K562 (cell line): ENCODE measurements around the gene RBKS. TPM values are rescaled to one million over a fixed set of nuclear protein-coding genes. Genes with fewer than 3 reads are reported as not detected.

ENCODE experiments used
- ATAC-seq: fragments of 200-7000 bp; cut with Tn5 transposase; 3 replicates; pipeline ENCODE4 v1.9.1; 2020; ENCODE audit warnings: moderate library complexity
- BruUV-seq: library from RNA; stranded (reverse); fragments of 400-500 nt; replicated peaks from 2 replicates; lab custom pipeline; 2021; lab: Mats Ljungman, UMichigan
- CTCF ChIA-PET: fragments of 300-600 bp; formaldehyde crosslinking; extraction: SDS; loops from one replicate; lab custom pipeline; 2021; ENCODE audit warnings: low intra/inter-chr PET ratio; lab: Yijun Ruan, JAX
- POLR2A ChIA-PET: fragments of 300-600, 350-650 bp; sonication (Branson Sonifier 250); formaldehyde crosslinking; extraction: SDS; loops from one replicate; lab custom pipeline; 2021; ENCODE audit warnings: antibody characterized with exemption, inconsistent platforms; lab: Yijun Ruan, JAX
- DNase-seq, 4 experiments: peaks; one replicate each; pipeline versions ENCODE4 v3.0.0 to v3.0.0-alpha.2; 2011 to 2018; ENCODE audit warnings: low spot score in 3 of 4, mixed read lengths in 3 of 4; ENCODE audit errors: extremely low read depth in 1 of 4
- FAIRE-seq: peaks from 2 replicates; lab custom pipeline; 2011; peaks lifted over from hg19 to GRCh38; lab: Jason Lieb, UNC
- H2AFZ ChIP-seq: 2 replicates; pipeline ENCODE4 v1.6.0; 2011; ENCODE audit warnings: low read depth, low read length, control low read depth, inconsistent platforms
- H3K27ac ChIP-seq: fragments of 200-600 bp; 3 replicates; pipeline ENCODE4 v1.8.0; 2011; ENCODE audit warnings: low read depth, mild to moderate bottlenecking, control low read depth, inconsistent platforms, low read length, moderate library complexity, mixed read lengths; ENCODE audit errors: extremely low read depth
- H3K27me3 ChIP-seq, 2 experiments: fragments of 300-600 bp in 1 of 2; 2 replicates in 1 of 2; 3 replicates in 1 of 2; pipeline versions ENCODE4 v1.6.0 to v1.8.0; 2011; ENCODE audit warnings: inconsistent platforms in 2 of 2, low read length in 2 of 2, mild to moderate bottlenecking in 1 of 2, mixed read lengths in 1 of 2, moderate library complexity in 1 of 2; ENCODE audit not compliant: control insufficient read depth in 2 of 2, insufficient read depth in 2 of 2
- H3K36me3 ChIP-seq: fragments of 300-600 bp; 3 replicates; pipeline ENCODE4 v1.8.0; 2011; ENCODE audit warnings: mild to moderate bottlenecking, low read length, inconsistent platforms; ENCODE audit not compliant: control insufficient read depth, insufficient read depth
- H3K4me1 ChIP-seq, 2 experiments: fragments of 200-600 bp in 1 of 2; replicated peaks in 1 of 2; 2 replicates in 1 of 2; 3 replicates in 1 of 2; pipeline versions ENCODE4 v1.5.1 to v1.8.0; 2011; ENCODE audit warnings: inconsistent platforms in 2 of 2, low read length in 2 of 2, mild to moderate bottlenecking in 1 of 2, mixed read lengths in 1 of 2, moderate library complexity in 1 of 2; ENCODE audit not compliant: control insufficient read depth in 2 of 2, insufficient read depth in 2 of 2
- H3K4me2 ChIP-seq: 2 replicates; pipeline ENCODE4 v1.6.1; 2011; ENCODE audit warnings: low read length, control low read depth, inconsistent platforms, mixed read lengths; ENCODE audit not compliant: insufficient read depth
- H3K4me3 ChIP-seq: fragments of 200-600 bp; sonication (generic), shearing (Covaris generic); 2 replicates; pipeline ENCODE4 v1.5.1; 2016; ENCODE audit warnings: control low read depth, inconsistent platforms
- H3K79me2 ChIP-seq: fragments of 200-600 bp; 3 replicates; pipeline ENCODE4 v1.8.0; 2011; ENCODE audit warnings: low read length, inconsistent platforms; ENCODE audit not compliant: control insufficient read depth, insufficient read depth
- H3K9ac ChIP-seq, 2 experiments: 2 replicates each; pipeline versions ENCODE4 v1.6.0 to v1.6.1; 2011; ENCODE audit warnings: low read depth in 2 of 2, low read length in 2 of 2, control low read depth in 1 of 2, inconsistent platforms in 1 of 2, mild to moderate bottlenecking in 1 of 2, mixed read lengths in 1 of 2; ENCODE audit not compliant: insufficient read depth in 1 of 2
- H3K9me1 ChIP-seq: one replicate; pipeline ENCODE4 v1.6.0; 2011; ENCODE audit warnings: inconsistent platforms, mild to moderate bottlenecking, low read length, moderate library complexity; ENCODE audit not compliant: control insufficient read depth, insufficient read depth
- H3K9me3 ChIP-seq: replicated peaks from 2 replicates; pipeline ENCODE4 v1.5.1; 2011; ENCODE audit warnings: low read depth, low read length, inconsistent platforms; ENCODE audit not compliant: control insufficient read depth, insufficient read depth
- H4K20me1 ChIP-seq: replicated peaks from 2 replicates; pipeline ENCODE4 v1.6.1; 2011; ENCODE audit warnings: low read length, inconsistent platforms, mixed read lengths; ENCODE audit not compliant: control insufficient read depth, insufficient read depth
- ELF2 ChIP-seq: fragments of 250-450 bp; sonication (Bioruptor Pico); IDR thresholded peaks from 2 replicates; pipeline ENCODE4 v1.5.0; 2021; ENCODE audit warnings: mild to moderate bottlenecking
- HDAC2 ChIP-seq: fragments of 450-650 bp; IDR thresholded peaks from 2 replicates; pipeline ENCODE4 v1.6.1; 2016; ENCODE audit warnings: mild to moderate bottlenecking
- POLR3A ChIP-seq: IDR thresholded peaks from 2 replicates; pipeline ENCODE4 v1.6.1; 2011; ENCODE audit warnings: borderline replicate concordance, mild to moderate bottlenecking, moderate library complexity; ENCODE audit not compliant: insufficient read length, insufficient read depth; ENCODE audit errors: extremely low read depth
- RBM22 ChIP-seq: fragments of 200-400 bp; formaldehyde crosslinking; IDR thresholded peaks from 2 replicates; pipeline ENCODE4 v1.6.1; 2018; ENCODE audit warnings: low read length, low read depth; ENCODE audit not compliant: poor library complexity, severe bottlenecking
- TAL1 ChIP-seq: fragments of 450-650 bp; IDR thresholded peaks from 2 replicates; pipeline ENCODE4 v1.6.1; 2016; ENCODE audit warnings: mild to moderate bottlenecking
- TOE1 ChIP-seq, 2 experiments: fragments of 450-650 bp in 1 of 2; sonication (generic) in 1 of 2; formaldehyde crosslinking in 1 of 2; IDR thresholded peaks; 2 replicates each; pipeline versions ENCODE4 v1.7.1 to v1.8.0; 2016 to 2022; ENCODE audit warnings: borderline replicate concordance in 2 of 2, mild to moderate bottlenecking in 2 of 2, antibody characterized with exemption in 1 of 2, inconsistent platforms in 1 of 2, low read depth in 1 of 2, missing genetic modification reagents in 1 of 2, moderate library complexity in 1 of 2
- ZNF444 ChIP-seq: fragments of 250-450 bp; sonication (Bioruptor Pico); IDR thresholded peaks from 2 replicates; pipeline ENCODE4 v1.4.0; 2020; ENCODE audit warnings: mild to moderate bottlenecking, moderate library complexity
- ZNF583 ChIP-seq: fragments of 250-450 bp; sonication (Bioruptor Pico); IDR thresholded peaks from 2 replicates; pipeline ENCODE4 v1.4.0; 2020
- WGBS: fragments of 100-300 bp; shearing (Covaris generic); methylation state at CpG from one replicate; pipeline ENCODE4 v1.1.6; 2016; ENCODE audit warnings: low coverage, mixed read lengths; ENCODE audit not compliant: insufficient coverage; ENCODE audit errors: missing lambda C conversion rate; 5-methylcytosine and 5-hydroxymethylcytosine counted together
- in situ Hi-C: fragments of 300-500 bp; cut with MboI; formaldehyde crosslinking; loops from 4 replicates; pipeline ENCODE4 v1.15.0; 2018; ENCODE audit warnings: inconsistent platforms, mixed read lengths
- intact Hi-C: fragments of 100-400 bp; cut with micrococcal nuclease; formaldehyde crosslinking; loops from 2 replicates; pipeline ENCODE4 v1.14.2; 2022
- polyA plus RNA-seq, 8 experiments: library from polyadenylated mRNA; depleted of rRNA in 4 of 8; stranded (reverse) in 5 of 8; unstranded in 3 of 8; fragments of >200 nt; fragmentation: Nextera tagmentation in 2 of 8; fragmentation: Illumina TruSeq in 1 of 8; extraction: Ambion mirVana in 2 of 8; extraction: Trizol in 1 of 8; gene quantifications; 2 replicates each; pipeline versions ENCODE4 v1.2.1 to v1.2.3, GENCODE V29; 2011 to 2014; ENCODE audit warnings: inconsistent platforms in 1 of 8, missing spikeins in 1 of 8
- total RNA-seq, 7 experiments: library from RNA; depleted of rRNA in 6 of 7; stranded (reverse); fragments of >200 nt in 6 of 7; fragmentation: Illumina TruSeq in 2 of 7; extraction: Trizol in 2 of 7; gene quantifications; 2 replicates each; pipeline versions ENCODE4 v1.2.1 to v1.2.3, GENCODE V29; 2011 to 2021; ENCODE audit warnings: low replicate concordance in 1 of 7
- TF ChIP-seq, protein P1 (sequence below): sonication (generic); formaldehyde crosslinking; IDR thresholded peaks from 2 replicates; pipeline ENCODE4 v1.8.0; 2022; ENCODE audit warnings: mild to moderate bottlenecking, missing genetic modification reagents
- TF ChIP-seq, protein P2 (sequence below): fragments of 450-650 bp; formaldehyde crosslinking; IDR thresholded peaks from 2 replicates; pipeline ENCODE4 v1.4.0; 2020; ENCODE audit warnings: mild to moderate bottlenecking, moderate library complexity

Gene RBKS
- total and polyA plus RNA-seq, 9 of the 15 experiments (the other 6 are each of a cell fraction or from before 2014, with no cell fraction given), result 0.06 to 0.39 (median 0.19) TPM

DNA sequence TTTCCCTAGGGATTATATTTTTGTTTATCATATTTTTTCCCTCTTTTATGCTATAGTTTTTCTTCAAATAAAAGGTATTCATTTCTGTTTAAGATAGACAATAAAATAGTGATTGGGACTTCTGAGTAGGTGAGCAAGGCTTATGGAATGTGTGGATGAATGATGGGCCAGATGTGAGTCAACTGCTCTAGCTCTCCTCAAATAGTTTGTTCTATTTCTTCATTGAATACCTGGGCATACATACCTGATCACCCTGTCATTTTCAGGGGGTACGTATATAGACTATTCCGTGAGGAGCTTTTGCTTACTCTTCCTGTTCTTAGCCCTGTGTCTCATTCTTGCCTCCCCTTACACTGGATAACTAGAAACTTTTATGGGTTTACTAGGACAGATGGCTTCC, 42.2 kb upstream of the RBKS start:
- Histone ChIP-seq H3K9me3 (no peaks in the 10 kb centered on the region), H3K9me1 (no peaks in the 10 kb centered on the region), H3K79me2 (no peaks in the 10 kb centered on the region), H3K9ac (no peak overlapping the region), H3K4me2 (no peak overlapping the region), H3K27ac (no peak overlapping the region), H3K36me3 (no peaks in the 10 kb centered on the region), H2AFZ (no peak overlapping the region), H3K4me3 (no peak overlapping the region), H3K4me1 (no peaks in the 10 kb centered on the region), H4K20me1 (no peaks in the 10 kb centered on the region), H3K27me3 (no peaks in the 10 kb centered on the region)
- WGBS, result 92% methylated on average over 2 of the region's 2 CpGs
- ATAC-seq (no peak), FAIRE-seq (no peak), DNase-seq (no peak)
- TF ChIP-seq HDAC2 (no peak), TOE1 (IDR thresholded peaks at IDR 0.05; ENCODE audit: borderline replicate concordance) (no peak), TOE1 (CRISPR knock-in tag; IDR thresholded peaks at IDR 0.05; ENCODE audit: borderline replicate concordance, low read depth) (no peak), TAL1 (no peak), RBM22 (no peak), POLR3A (no peak), ZNF444 (CRISPR knock-in tag) (no peak), ZNF583 (no peak), ELF2 (CRISPR knock-in tag) (no peak)
- TF ChIP-seq, protein P1, sequence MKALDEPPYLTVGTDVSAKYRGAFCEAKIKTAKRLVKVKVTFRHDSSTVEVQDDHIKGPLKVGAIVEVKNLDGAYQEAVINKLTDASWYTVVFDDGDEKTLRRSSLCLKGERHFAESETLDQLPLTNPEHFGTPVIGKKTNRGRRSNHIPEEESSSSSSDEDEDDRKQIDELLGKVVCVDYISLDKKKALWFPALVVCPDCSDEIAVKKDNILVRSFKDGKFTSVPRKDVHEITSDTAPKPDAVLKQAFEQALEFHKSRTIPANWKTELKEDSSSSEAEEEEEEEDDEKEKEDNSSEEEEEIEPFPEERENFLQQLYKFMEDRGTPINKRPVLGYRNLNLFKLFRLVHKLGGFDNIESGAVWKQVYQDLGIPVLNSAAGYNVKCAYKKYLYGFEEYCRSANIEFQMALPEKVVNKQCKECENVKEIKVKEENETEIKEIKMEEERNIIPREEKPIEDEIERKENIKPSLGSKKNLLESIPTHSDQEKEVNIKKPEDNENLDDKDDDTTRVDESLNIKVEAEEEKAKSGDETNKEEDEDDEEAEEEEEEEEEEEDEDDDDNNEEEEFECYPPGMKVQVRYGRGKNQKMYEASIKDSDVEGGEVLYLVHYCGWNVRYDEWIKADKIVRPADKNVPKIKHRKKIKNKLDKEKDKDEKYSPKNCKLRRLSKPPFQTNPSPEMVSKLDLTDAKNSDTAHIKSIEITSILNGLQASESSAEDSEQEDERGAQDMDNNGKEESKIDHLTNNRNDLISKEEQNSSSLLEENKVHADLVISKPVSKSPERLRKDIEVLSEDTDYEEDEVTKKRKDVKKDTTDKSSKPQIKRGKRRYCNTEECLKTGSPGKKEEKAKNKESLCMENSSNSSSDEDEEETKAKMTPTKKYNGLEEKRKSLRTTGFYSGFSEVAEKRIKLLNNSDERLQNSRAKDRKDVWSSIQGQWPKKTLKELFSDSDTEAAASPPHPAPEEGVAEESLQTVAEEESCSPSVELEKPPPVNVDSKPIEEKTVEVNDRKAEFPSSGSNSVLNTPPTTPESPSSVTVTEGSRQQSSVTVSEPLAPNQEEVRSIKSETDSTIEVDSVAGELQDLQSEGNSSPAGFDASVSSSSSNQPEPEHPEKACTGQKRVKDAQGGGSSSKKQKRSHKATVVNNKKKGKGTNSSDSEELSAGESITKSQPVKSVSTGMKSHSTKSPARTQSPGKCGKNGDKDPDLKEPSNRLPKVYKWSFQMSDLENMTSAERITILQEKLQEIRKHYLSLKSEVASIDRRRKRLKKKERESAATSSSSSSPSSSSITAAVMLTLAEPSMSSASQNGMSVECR (CRISPR knock-in tag), result no peak
- TF ChIP-seq, protein P2, sequence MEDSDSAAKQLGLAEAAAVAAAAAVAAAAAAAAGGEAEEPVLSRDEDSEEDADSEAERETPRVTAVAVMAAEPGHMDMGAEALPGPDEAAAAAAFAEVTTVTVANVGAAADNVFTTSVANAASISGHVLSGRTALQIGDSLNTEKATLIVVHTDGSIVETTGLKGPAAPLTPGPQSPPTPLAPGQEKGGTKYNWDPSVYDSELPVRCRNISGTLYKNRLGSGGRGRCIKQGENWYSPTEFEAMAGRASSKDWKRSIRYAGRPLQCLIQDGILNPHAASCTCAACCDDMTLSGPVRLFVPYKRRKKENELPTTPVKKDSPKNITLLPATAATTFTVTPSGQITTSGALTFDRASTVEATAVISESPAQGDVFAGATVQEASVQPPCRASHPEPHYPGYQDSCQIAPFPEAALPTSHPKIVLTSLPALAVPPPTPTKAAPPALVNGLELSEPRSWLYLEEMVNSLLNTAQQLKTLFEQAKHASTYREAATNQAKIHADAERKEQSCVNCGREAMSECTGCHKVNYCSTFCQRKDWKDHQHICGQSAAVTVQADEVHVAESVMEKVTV (CRISPR knock-in tag), result no peak
- POLR2A ChIA-PET, result no interaction called here
- CTCF ChIA-PET, result no interaction called here
- intact Hi-C loops (no loop called here), in situ Hi-C loops (no loop called here)
- BruUV-seq, result no TSS peak
